Body of pancreas (tissue), 4 donors: ENCODE results near the gene CD48.

ENCODE experiments used
- POLR2A ChIP-seq, 3 donors: fragments of 450-650 bp; IDR thresholded peaks; one replicate each; pipeline ENCODE4 v1.6.1; 2016; ENCODE audit warnings: antibody characterized with exemption in 3 of 3, mild to moderate bottlenecking in 2 of 3
- TF ChIP-seq, protein P1 (sequence below), 7 experiments: fragments of 450-650 bp in 4 of 7; fragments of 200-600 bp in 3 of 7; sonication (generic) in 3 of 7; IDR thresholded peaks; one replicate each; pipeline ENCODE4 v1.5.1; 2016 to 2019; ENCODE audit warnings: antibody characterized with exemption in 7 of 7

DNA sequence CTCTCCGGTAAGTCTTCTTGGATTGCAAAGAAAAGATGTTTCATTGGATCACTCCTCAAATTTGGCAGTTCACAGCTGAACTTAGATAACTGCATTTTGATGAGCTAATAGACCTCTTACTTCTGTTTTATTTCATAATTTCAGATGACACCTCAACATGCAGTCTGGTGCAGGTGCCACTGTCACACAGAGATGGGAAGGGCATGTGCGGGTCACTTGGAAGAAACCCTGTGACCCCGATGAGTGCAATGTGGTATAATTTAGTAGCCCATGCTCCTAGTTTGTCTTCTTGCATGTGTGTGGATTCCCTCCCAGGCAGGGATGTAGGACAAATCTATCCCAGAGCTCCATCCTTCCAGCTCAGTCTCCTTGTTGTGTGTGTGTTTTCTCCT, 64.3 kb downstream of the CD48 start:
- TF ChIP-seq, protein P1, sequence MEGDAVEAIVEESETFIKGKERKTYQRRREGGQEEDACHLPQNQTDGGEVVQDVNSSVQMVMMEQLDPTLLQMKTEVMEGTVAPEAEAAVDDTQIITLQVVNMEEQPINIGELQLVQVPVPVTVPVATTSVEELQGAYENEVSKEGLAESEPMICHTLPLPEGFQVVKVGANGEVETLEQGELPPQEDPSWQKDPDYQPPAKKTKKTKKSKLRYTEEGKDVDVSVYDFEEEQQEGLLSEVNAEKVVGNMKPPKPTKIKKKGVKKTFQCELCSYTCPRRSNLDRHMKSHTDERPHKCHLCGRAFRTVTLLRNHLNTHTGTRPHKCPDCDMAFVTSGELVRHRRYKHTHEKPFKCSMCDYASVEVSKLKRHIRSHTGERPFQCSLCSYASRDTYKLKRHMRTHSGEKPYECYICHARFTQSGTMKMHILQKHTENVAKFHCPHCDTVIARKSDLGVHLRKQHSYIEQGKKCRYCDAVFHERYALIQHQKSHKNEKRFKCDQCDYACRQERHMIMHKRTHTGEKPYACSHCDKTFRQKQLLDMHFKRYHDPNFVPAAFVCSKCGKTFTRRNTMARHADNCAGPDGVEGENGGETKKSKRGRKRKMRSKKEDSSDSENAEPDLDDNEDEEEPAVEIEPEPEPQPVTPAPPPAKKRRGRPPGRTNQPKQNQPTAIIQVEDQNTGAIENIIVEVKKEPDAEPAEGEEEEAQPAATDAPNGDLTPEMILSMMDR (IDR thresholded peaks at IDR 0.05) = no peak
- no peak for TF ChIP-seq POLR2A (IDR thresholded peaks at IDR 0.05)
